MM.1S (cell line): Measurements from ENCODE around the gene TMEM150B.

Source experiments
- EZH2 ChIP-seq: fragments of 300-600 bp; sonication (generic); optimal IDR thresholded peaks from 2 replicates; pipeline ENCODE3; 2017; ENCODE audit warnings: low read depth, mild to moderate bottlenecking, antibody characterized with exemption, low read length, mixed read lengths
- EZH2phosphoT487 ChIP-seq: fragments of 300-600 bp; sonication (generic); IDR thresholded peaks from 2 replicates; pipeline ENCODE4 v1.6.1; 2018; ENCODE audit warnings: antibody characterized with exemption, low read length
- TF ChIP-seq, protein P1 (sequence below): fragments of 300-600 bp; sonication (generic); IDR thresholded peaks from 2 replicates; pipeline ENCODE4 v1.5.1; 2016; ENCODE audit warnings: antibody characterized with exemption, low read length, mixed read lengths

DNA sequence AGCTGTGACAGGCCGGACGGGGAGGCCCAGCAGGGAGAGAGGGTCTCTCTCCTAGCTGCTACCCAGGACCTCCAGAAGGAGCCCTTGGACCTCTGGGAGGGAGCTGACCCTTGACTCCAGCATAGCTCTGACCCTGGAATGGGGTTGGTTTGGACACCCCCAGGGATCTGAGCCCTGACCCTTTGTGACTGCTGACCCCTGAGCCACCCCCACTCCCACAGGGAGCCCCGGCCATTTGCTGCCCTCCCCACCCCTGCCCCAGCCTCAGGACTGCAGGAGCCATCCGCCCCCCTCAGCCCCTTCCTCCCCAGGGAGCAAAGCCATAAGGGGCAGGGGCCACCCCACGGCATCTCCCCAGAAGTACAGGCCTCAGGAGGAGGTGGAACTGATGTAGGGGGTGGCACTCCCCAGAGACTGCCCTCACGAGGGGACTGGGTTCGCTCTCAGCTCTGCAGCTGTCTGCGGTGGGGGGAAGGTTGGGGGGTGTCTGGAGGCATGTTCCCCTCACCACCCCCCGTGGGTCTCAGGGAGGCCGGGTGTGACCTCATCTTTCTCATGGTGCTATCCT, 22.4 kb upstream of the TMEM150B start:
- TF ChIP-seq, protein P1, sequence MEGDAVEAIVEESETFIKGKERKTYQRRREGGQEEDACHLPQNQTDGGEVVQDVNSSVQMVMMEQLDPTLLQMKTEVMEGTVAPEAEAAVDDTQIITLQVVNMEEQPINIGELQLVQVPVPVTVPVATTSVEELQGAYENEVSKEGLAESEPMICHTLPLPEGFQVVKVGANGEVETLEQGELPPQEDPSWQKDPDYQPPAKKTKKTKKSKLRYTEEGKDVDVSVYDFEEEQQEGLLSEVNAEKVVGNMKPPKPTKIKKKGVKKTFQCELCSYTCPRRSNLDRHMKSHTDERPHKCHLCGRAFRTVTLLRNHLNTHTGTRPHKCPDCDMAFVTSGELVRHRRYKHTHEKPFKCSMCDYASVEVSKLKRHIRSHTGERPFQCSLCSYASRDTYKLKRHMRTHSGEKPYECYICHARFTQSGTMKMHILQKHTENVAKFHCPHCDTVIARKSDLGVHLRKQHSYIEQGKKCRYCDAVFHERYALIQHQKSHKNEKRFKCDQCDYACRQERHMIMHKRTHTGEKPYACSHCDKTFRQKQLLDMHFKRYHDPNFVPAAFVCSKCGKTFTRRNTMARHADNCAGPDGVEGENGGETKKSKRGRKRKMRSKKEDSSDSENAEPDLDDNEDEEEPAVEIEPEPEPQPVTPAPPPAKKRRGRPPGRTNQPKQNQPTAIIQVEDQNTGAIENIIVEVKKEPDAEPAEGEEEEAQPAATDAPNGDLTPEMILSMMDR = no peak
- TF ChIP-seq EZH2 (no peak), EZH2phosphoT487 (no peak)
